Nephron progenitor cell (in vitro differentiated cells): ENCODE data around the gene ERBB4.
A peak's percentile ranks its signal among the peaks of the same experiment; 100 is the strongest.
"Not testable (repeated sequence)": the region's sequence is repeated elsewhere in the genome, so short reads cannot be mapped to it uniquely, and the experiment has no call there.

Experiments
- DNase-seq: peaks from one replicate; pipeline ENCODE4 v3.0.0; 2021
- H3K27ac Mint-ChIP-seq: 2 replicates; pipeline ENCODE4 v1.8.0; 2021; ENCODE audit warnings: mild to moderate bottlenecking, moderate library complexity, mixed read lengths
- H3K27me3 Mint-ChIP-seq: 2 replicates; pipeline ENCODE4 v1.8.0; 2021; ENCODE audit warnings: mild to moderate bottlenecking, low read depth, mixed read lengths; ENCODE audit not compliant: poor library complexity
- H3K36me3 Mint-ChIP-seq: 2 replicates; pipeline ENCODE4 v1.8.0; 2021; ENCODE audit warnings: low read depth, mixed read lengths
- H3K4me1 Mint-ChIP-seq: 2 replicates; pipeline ENCODE4 v1.8.0; 2021; ENCODE audit warnings: mixed read lengths
- H3K4me3 Mint-ChIP-seq: 2 replicates; pipeline ENCODE4 v1.8.0; 2021; ENCODE audit warnings: mild to moderate bottlenecking, moderate library complexity, mixed read lengths
- H3K9me3 Mint-ChIP-seq: 2 replicates; pipeline ENCODE4 v1.8.0; 2021; ENCODE audit warnings: mild to moderate bottlenecking, moderate library complexity, mixed read lengths
- TF ChIP-seq, protein P1 (sequence below): fragments of 200-600 bp; sonication (generic); IDR thresholded peaks from 2 replicates; pipeline ENCODE4 v1.5.0; 2021; ENCODE audit warnings: antibody characterized with exemption

The ERBB4 gene

DNA sequence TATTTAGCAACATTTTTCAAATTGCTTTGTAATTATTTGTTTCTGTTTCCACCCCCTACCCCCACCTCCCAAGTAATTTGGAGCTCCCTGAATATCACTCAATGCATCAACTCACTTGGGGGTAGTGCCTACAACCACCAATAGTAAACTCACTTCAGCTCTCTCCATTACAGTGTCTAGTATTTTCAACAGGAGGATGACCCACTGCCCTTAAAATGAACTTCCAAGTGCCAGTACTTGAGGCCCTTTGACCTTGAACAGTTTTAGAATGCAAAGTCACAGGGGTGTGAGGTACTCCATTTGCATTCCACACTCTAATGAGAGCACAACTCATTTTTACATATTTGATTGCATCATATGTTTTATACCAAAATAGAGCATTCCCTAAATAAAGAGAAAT lies 523.0 kb downstream of the ERBB4 start:
- no peaks in the 10 kb centered on the region for H3K36me3 Mint-ChIP-seq
- H3K4me1 Mint-ChIP-seq = no peaks in the 10 kb centered on the region
- H3K27ac Mint-ChIP-seq = no peak overlapping the region
- DNase-seq = no peak
- no peaks in the 10 kb centered on the region for H3K9me3 Mint-ChIP-seq
- no peak overlapping the region for H3K4me3 Mint-ChIP-seq
- no peaks in the 10 kb centered on the region for H3K27me3 Mint-ChIP-seq
- TF ChIP-seq, protein P1, sequence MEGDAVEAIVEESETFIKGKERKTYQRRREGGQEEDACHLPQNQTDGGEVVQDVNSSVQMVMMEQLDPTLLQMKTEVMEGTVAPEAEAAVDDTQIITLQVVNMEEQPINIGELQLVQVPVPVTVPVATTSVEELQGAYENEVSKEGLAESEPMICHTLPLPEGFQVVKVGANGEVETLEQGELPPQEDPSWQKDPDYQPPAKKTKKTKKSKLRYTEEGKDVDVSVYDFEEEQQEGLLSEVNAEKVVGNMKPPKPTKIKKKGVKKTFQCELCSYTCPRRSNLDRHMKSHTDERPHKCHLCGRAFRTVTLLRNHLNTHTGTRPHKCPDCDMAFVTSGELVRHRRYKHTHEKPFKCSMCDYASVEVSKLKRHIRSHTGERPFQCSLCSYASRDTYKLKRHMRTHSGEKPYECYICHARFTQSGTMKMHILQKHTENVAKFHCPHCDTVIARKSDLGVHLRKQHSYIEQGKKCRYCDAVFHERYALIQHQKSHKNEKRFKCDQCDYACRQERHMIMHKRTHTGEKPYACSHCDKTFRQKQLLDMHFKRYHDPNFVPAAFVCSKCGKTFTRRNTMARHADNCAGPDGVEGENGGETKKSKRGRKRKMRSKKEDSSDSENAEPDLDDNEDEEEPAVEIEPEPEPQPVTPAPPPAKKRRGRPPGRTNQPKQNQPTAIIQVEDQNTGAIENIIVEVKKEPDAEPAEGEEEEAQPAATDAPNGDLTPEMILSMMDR = no peak

DNA sequence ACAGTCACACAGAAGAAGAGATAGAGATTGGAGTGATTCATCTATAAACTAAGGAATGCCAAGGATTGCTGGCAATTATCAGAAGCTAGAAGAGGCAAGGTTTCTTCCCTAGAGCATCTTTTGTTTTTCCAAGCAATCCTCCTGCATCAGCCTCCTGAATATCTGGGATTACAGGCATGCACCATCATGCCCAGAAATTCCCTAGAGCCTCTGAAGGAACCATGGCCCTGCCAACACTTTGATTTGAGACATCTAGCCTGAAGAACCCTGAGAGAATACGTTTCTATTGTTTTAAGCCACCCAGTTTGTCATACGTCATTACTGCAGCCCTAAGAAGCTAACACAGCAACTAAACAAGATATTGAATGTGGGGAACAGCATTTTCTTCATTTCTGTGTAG lies 525.0 kb downstream of the ERBB4 start:
- Mint-ChIP-seq H3K4me3 (no peak overlapping the region), H3K27me3 (no peaks in the 10 kb centered on the region), H3K9me3 (no peaks in the 10 kb centered on the region), H3K27ac (no peak overlapping the region), H3K36me3 (no peaks in the 10 kb centered on the region), H3K4me1 (no peaks in the 10 kb centered on the region)
- no peak for DNase-seq
- TF ChIP-seq, protein P1 = no peak

DNA sequence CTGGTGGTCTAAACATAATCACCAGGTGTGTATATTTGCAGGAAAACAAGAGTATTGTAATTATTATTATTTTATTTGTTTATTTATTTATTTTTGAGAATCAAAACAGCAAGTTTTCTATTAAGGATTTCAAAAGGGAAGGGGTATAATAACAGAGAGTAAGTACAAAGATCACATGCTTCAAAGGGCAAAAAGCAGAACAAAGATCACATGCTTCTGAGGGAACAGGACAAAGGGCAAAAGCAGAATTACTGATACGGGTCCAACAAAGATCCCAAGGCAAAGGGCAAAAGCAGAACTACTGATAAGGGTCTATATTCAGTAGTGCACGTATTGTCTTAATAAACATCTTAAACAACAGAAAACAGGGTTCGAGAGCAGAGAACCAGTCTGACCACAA lies 528.3 kb downstream of the ERBB4 start:
- H3K27ac Mint-ChIP-seq, H3K36me3 Mint-ChIP-seq, H3K27me3 Mint-ChIP-seq, H3K9me3 Mint-ChIP-seq, H3K4me3 Mint-ChIP-seq, H3K4me1 Mint-ChIP-seq, DNase-seq: not testable (repeated sequence)

GRCh38 chr2:212007972-212008371 lies 530.6 kb downstream of the ERBB4 start:
- Mint-ChIP-seq H3K27me3 (no peaks in the 10 kb centered on the region), H3K4me1 (no peaks in the 10 kb centered on the region), H3K4me3 (no peak overlapping the region), H3K36me3 (no peaks in the 10 kb centered on the region), H3K9me3 (no peaks in the 10 kb centered on the region), H3K27ac (no peak overlapping the region)
- DNase-seq = no peak
- TF ChIP-seq, protein P1 = no peak

DNA sequence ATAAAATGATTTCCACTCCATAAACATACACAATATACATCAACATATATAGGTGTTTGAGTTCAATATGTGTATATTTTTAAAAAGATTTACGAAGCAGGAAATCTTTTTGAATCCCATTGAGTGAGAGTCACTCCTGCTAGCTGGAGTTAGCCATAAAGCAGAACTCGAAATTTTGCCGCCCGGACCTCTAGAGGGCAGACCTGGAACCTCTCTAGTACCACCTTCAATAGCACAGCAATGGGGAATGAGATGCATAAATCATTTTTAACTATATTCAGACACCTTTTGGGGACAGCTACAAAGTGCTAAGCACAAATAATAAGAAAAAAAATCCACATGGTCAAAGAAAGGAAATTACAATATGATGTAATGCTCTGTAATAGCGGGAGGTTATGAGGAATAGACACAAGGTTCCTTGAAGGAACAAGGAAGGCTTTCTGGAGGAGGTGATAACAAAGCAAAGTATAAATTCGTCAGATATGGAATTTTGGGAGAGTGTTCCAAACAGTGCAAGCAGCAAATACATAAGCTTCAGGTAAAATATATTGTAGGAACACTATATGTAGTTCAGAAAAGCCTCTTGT lies 533.4 kb downstream of the ERBB4 start:
- H3K4me1 Mint-ChIP-seq = no peaks in the 10 kb centered on the region
- H3K9me3 Mint-ChIP-seq = no peaks in the 10 kb centered on the region
- H3K27me3 Mint-ChIP-seq = no peaks in the 10 kb centered on the region
- no peak overlapping the region for H3K27ac Mint-ChIP-seq
- H3K4me3 Mint-ChIP-seq = no peak overlapping the region
- H3K36me3 Mint-ChIP-seq = no peaks in the 10 kb centered on the region
- peak; percentile 51 for DNase-seq
- TF ChIP-seq, protein P1 = peak; percentile 63

GRCh38 chr2:212001325-212001724 lies 537.3 kb downstream of the ERBB4 start:
- no peaks in the 10 kb centered on the region for H3K27me3 Mint-ChIP-seq
- TF ChIP-seq, protein P1 = no peak
- H3K4me3 Mint-ChIP-seq = no peak overlapping the region

More at GRCh38 chr2:212001325-212001724, 537.3 kb downstream of the ERBB4 start:
- Mint-ChIP-seq H3K4me1 (no peaks in the 10 kb centered on the region), H3K36me3 (no peaks in the 10 kb centered on the region), H3K9me3 (no peaks in the 10 kb centered on the region), H3K27ac (no peak overlapping the region)
- DNase-seq = no peak
